Heart left ventricle (tissue), 16 donors: Measurements from ENCODE around the gene MAP3K3. TPM values are rescaled to one million over a fixed set of nuclear protein-coding genes. Genes with fewer than 3 reads are reported as not detected.
"Not testable (repeated sequence)": the region's sequence is repeated elsewhere in the genome, so short reads cannot be mapped to it uniquely, and the experiment has no call there.

Experiments
- ATAC-seq, 4 donors: fragments of 200-7000 bp; cut with Tn5 transposase; one replicate each; pipeline ENCODE4 v1.9.1; 2020 to 2022; ENCODE audit warnings: moderate library complexity in 4 of 4, mild to moderate bottlenecking in 3 of 4, moderate number of reproducible peaks in 1 of 4
- DNase-seq, 5 donors: peaks; one replicate each; pipeline ENCODE4 v3.0.0-alpha.2; 2020
- H3K27ac ChIP-seq, 12 donors: fragments of 200-600 bp; sonication (generic) in 4 of 12; one replicate each; pipeline versions ENCODE4 v1.5.0 to v1.8.0; 2016 to 2022; ENCODE audit warnings: mild to moderate bottlenecking in 2 of 12
- H3K27me3 ChIP-seq, 9 donors: fragments of 200-600 bp; sonication (generic) in 2 of 9; one replicate each; pipeline versions ENCODE4 v1.5.1 to v1.8.0; 2016 to 2022; ENCODE audit warnings: mild to moderate bottlenecking in 3 of 9
- H3K36me3 ChIP-seq, 9 donors: fragments of 200-600 bp; sonication (generic) in 2 of 9; one replicate each; pipeline versions ENCODE4 v1.5.0 to v1.8.0; 2018 to 2022; ENCODE audit warnings: mild to moderate bottlenecking in 2 of 9
- H3K4me1 ChIP-seq, 12 donors: fragments of 200-600 bp; sonication (generic) in 4 of 12; one replicate each; pipeline versions ENCODE4 v1.5.0 to v1.8.0; 2016 to 2022; ENCODE audit warnings: mild to moderate bottlenecking in 3 of 12
- H3K4me3 ChIP-seq, 12 donors: fragments of 200-600 bp; sonication (generic) in 4 of 12; one replicate each; pipeline versions ENCODE4 v1.5.0 to v1.8.0; 2017 to 2022; ENCODE audit warnings: mild to moderate bottlenecking in 9 of 12, moderate library complexity in 4 of 12
- H3K9me3 ChIP-seq, 12 donors: fragments of 200-600 bp; sonication (generic) in 4 of 12; one replicate each; pipeline versions ENCODE4 v1.5.0 to v1.8.0; 2016 to 2022; ENCODE audit warnings: mild to moderate bottlenecking in 1 of 12
- POLR2A ChIP-seq, 2 donors: fragments of 450-650 bp; IDR thresholded peaks; one replicate each; pipeline ENCODE4 v1.6.1; 2017; ENCODE audit warnings: antibody characterized with exemption in 2 of 2, mild to moderate bottlenecking in 2 of 2, moderate library complexity in 2 of 2
- WGBS, 4 donors: extraction: QIAGEN DNeasy Blood & Tissue Kit in 2 of 4; methylation state at CpG; one replicate each; pipeline versions ENCODE4 v1.1.5 to v1.1.7; 2013 to 2018; 5-methylcytosine and 5-hydroxymethylcytosine counted together
- intact Hi-C, 10 donors: fragments of 100-400 bp; cut with DNase I; formaldehyde crosslinking; loops; one replicate each; pipeline versions ENCODE4 v1.11.1 to v1.14.2; 2022
- polyA plus RNA-seq, 2 donors: library from polyadenylated mRNA; stranded (reverse); fragments of 200-250 nt; gene quantifications; one replicate each; pipeline ENCODE4 v1.2.3, GENCODE V29; 2013
- total RNA-seq, 9 donors: library from RNA; depleted of rRNA in 2 of 9; stranded (reverse); fragments of >200 nt in 2 of 9; fragmentation: NEBNext Ultra II Directional in 3 of 9; extraction: Animal tissue kit (Norgen Biotek cat#: 25700) in 3 of 9; gene quantifications; one replicate each; pipeline versions ENCODE4 v1.1.0 to v1.2.4, GENCODE V29; 2016 to 2023
- TF ChIP-seq, protein P1 (sequence below), 12 donors: fragments of 200-600 bp; sonication (generic) in 4 of 12; IDR thresholded peaks; one replicate each; pipeline versions ENCODE4 v1.5.0 to v1.8.0; 2018 to 2022; ENCODE audit warnings: antibody characterized with exemption in 12 of 12, mild to moderate bottlenecking in 5 of 12
- donor health status: ischemic (EF 13 %, LVEDD 7.1; RV severe dilation, severe dysfunction).
- donor health status: healthy with polysubstance abuse.
- donor health status: DM: no; HTN: yes; CAD: no.
- donor health status: DM: no; HTN: no; CAD: no.
- donor health status: ischemic (EF 25% LVEDD 6.9; RV normal size, moderate dysfunction).
- donor health status: ischemic (EF 25% LVEDD 5.7; RV mildly dilated, moderate dysfunction).
- donor health status: healthy.
- donor health status: DM: yes; HTN: yes; CAD: no.
- donor health status: ischemic (EF 35%, LVEDD 5.7; RV mildly dilated, moderate dysfunction).
- donor health status: nonischemic (EF 11% LVEDD 7.7; RV severe dilation, severe dysfunction).
- donor health status: DM: yes; HTN: yes; CAD: no.
- donor health status: PGD.
- donor health status: ischemic (EF 29% LVEDD 5.4; RV normal size, mild dysfunction).
- donor health status: nonischemic (EF 23%, LVEDD 6.1; RV moderate dilation, normal function).

Gene MAP3K3
- total and polyA plus RNA-seq, 11 donors, result 20.5 to 102 (median 58.0) TPM

- H3K4me3 ChIP-seq, result no peak overlapping the region
- no peak for DNase-seq
- no peaks in the 10 kb centered on the region for H3K9me3 ChIP-seq
- TF ChIP-seq POLR2A (IDR thresholded peaks at IDR 0.05), result no peak
- TF ChIP-seq, protein P1, sequence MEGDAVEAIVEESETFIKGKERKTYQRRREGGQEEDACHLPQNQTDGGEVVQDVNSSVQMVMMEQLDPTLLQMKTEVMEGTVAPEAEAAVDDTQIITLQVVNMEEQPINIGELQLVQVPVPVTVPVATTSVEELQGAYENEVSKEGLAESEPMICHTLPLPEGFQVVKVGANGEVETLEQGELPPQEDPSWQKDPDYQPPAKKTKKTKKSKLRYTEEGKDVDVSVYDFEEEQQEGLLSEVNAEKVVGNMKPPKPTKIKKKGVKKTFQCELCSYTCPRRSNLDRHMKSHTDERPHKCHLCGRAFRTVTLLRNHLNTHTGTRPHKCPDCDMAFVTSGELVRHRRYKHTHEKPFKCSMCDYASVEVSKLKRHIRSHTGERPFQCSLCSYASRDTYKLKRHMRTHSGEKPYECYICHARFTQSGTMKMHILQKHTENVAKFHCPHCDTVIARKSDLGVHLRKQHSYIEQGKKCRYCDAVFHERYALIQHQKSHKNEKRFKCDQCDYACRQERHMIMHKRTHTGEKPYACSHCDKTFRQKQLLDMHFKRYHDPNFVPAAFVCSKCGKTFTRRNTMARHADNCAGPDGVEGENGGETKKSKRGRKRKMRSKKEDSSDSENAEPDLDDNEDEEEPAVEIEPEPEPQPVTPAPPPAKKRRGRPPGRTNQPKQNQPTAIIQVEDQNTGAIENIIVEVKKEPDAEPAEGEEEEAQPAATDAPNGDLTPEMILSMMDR (IDR thresholded peaks at IDR 0.05), result no peak
- 70 to 84% (median 80%) methylated on average over 3 of the region's 3 CpGs for WGBS, 4 donors
- no peaks in the 10 kb centered on the region for H3K27me3 ChIP-seq
- H3K27ac ChIP-seq, result no peak overlapping the region
- intact Hi-C loops, result no loop called here
- ATAC-seq, result no peak
- peaks cover 0 to 8% (median 0%) of the 10 kb centered on the region in 12 donors for H3K4me1 ChIP-seq
- H3K36me3 ChIP-seq, result peaks cover 0 to 58% (median 44%) of the 10 kb centered on the region in 9 donors
These were observed 94.2 kb downstream of the MAP3K3 start for GRCh38 chr17:63716426-63716825.

- no peak overlapping the region for H3K4me3 ChIP-seq
- WGBS, 4 donors, result 78 to 89% (median 82%) methylated on average over 5 of the region's 5 CpGs
- no peaks in the 10 kb centered on the region for H3K9me3 ChIP-seq
- H3K27ac ChIP-seq, result no peak overlapping the region
- ATAC-seq, result no peak
- TF ChIP-seq, protein P1 (IDR thresholded peaks at IDR 0.05), result no peak
- TF ChIP-seq POLR2A (IDR thresholded peaks at IDR 0.05), result no peak
- DNase-seq, result no peak
- peaks cover 0 to 52% (median 32%) of the 10 kb centered on the region in 9 donors for H3K36me3 ChIP-seq
- intact Hi-C loops, result no loop called here
- peaks cover 0 to 20% (median 4%) of the 10 kb centered on the region in 12 donors for H3K4me1 ChIP-seq
- no peaks in the 10 kb centered on the region for H3K27me3 ChIP-seq
These were observed 96.8 kb downstream of the MAP3K3 start for GRCh38 chr17:63718988-63719387.

- H3K27ac ChIP-seq, intact Hi-C loops, H3K4me3 ChIP-seq, H3K9me3 ChIP-seq, ATAC-seq, H3K27me3 ChIP-seq, DNase-seq: not testable (repeated sequence)
- peaks cover 0 to 18% (median 2%) of the 10 kb centered on the region in 12 donors for H3K4me1 ChIP-seq
- WGBS, 4 donors, result 97 to 98% (median 98%) methylated on average over 5 of the region's 5 CpGs
- H3K36me3 ChIP-seq, result peaks cover 0 to 54% (median 30%) of the 10 kb centered on the region in 9 donors
These were observed 98.0 kb downstream of the MAP3K3 start for GRCh38 chr17:63720194-63720593.

DNA sequence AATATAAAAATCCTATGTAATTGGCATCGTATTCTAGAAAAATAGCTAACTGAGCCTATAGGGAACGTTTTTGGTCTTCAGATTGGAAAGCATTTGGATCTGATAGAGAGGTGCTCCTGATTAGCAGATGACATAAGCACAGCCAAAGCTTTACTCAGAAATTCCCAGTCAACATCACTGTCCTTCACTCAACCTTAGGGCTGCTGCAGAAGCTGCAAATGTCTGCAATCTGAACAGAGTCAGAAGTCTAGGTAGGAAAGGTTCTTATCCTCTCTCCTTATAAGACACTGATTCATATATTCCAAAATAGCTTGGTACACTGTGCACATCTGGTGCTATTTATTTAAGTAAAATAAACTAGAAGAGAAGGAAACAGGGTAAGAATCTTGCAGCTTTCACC, 100.2 kb downstream of the MAP3K3 start:
- intact Hi-C loops, result no loop called here
- no peak overlapping the region for H3K4me3 ChIP-seq
- no peak for TF ChIP-seq POLR2A (IDR thresholded peaks at IDR 0.05)
- TF ChIP-seq, protein P1 (IDR thresholded peaks at IDR 0.05), result no peak
- H3K9me3 ChIP-seq, result no peaks in the 10 kb centered on the region
- H3K27ac ChIP-seq, result no peak overlapping the region
- peaks cover 0 to 64% (median 41%) of the 10 kb centered on the region in 9 donors for H3K36me3 ChIP-seq
- peaks cover 0 to 18% (median 2%) of the 10 kb centered on the region in 12 donors for H3K4me1 ChIP-seq
- ATAC-seq (peak in 2 of 4 donors; percentile 29 to 56), DNase-seq (no peak)
- 38 to 59% (median 51%) methylated on average over 2 of the region's 2 CpGs for WGBS, 4 donors
- no peaks in the 10 kb centered on the region for H3K27me3 ChIP-seq

GRCh38 chr17:63735691-63736090, 113.5 kb downstream of the MAP3K3 start:
- ATAC-seq, result no peak
- H3K27ac ChIP-seq, result no peak overlapping the region
- intact Hi-C loops, result no loop called here
- no peaks in the 10 kb centered on the region for H3K27me3 ChIP-seq
- TF ChIP-seq, protein P1 (IDR thresholded peaks at IDR 0.05), result no peak
- WGBS, 4 donors, result 94 to 99% (median 96%) methylated on average over 8 of the region's 8 CpGs
- peaks cover 0 to 10% (median 6%) of the 10 kb centered on the region in 12 donors for H3K4me1 ChIP-seq
- H3K4me3 ChIP-seq, result no peak overlapping the region
- H3K9me3 ChIP-seq, result no peaks in the 10 kb centered on the region
- no peak for DNase-seq
- H3K36me3 ChIP-seq, result peaks cover 0 to 10% (median 0%) of the 10 kb centered on the region in 9 donors
